K562 (cell line): Measurements from ENCODE around the gene EIF2AK3. TPM values are rescaled to one million over a fixed set of nuclear protein-coding genes. Genes with fewer than 3 reads are reported as not detected.

Experiments
- ATAC-seq: fragments of 200-7000 bp; cut with Tn5 transposase; 3 replicates; pipeline ENCODE4 v1.9.1; 2020; ENCODE audit warnings: moderate library complexity
- BruUV-seq: library from RNA; stranded (reverse); fragments of 400-500 nt; replicated peaks from 2 replicates; lab custom pipeline; 2021; lab: Mats Ljungman, UMichigan
- CTCF ChIA-PET: fragments of 300-600 bp; formaldehyde crosslinking; extraction: SDS; loops from one replicate; lab custom pipeline; 2021; ENCODE audit warnings: low intra/inter-chr PET ratio; lab: Yijun Ruan, JAX
- POLR2A ChIA-PET: fragments of 300-600, 350-650 bp; sonication (Branson Sonifier 250); formaldehyde crosslinking; extraction: SDS; loops from one replicate; lab custom pipeline; 2021; ENCODE audit warnings: antibody characterized with exemption, inconsistent platforms; lab: Yijun Ruan, JAX
- DNase-seq, 4 experiments: peaks; one replicate each; pipeline versions ENCODE4 v3.0.0 to v3.0.0-alpha.2; 2011 to 2018; ENCODE audit warnings: low spot score in 3 of 4, mixed read lengths in 3 of 4; ENCODE audit errors: extremely low read depth in 1 of 4
- FAIRE-seq: peaks from 2 replicates; lab custom pipeline; 2011; peaks lifted over from hg19 to GRCh38; lab: Jason Lieb, UNC
- H2AFZ ChIP-seq: 2 replicates; pipeline ENCODE4 v1.6.0; 2011; ENCODE audit warnings: low read depth, low read length, control low read depth, inconsistent platforms
- H3K27ac ChIP-seq: fragments of 200-600 bp; 3 replicates; pipeline ENCODE4 v1.8.0; 2011; ENCODE audit warnings: low read depth, mild to moderate bottlenecking, control low read depth, inconsistent platforms, low read length, moderate library complexity, mixed read lengths; ENCODE audit errors: extremely low read depth
- H3K27me3 ChIP-seq, 2 experiments: fragments of 300-600 bp in 1 of 2; 2 replicates in 1 of 2; 3 replicates in 1 of 2; pipeline versions ENCODE4 v1.6.0 to v1.8.0; 2011; ENCODE audit warnings: inconsistent platforms in 2 of 2, low read length in 2 of 2, mild to moderate bottlenecking in 1 of 2, mixed read lengths in 1 of 2, moderate library complexity in 1 of 2; ENCODE audit not compliant: control insufficient read depth in 2 of 2, insufficient read depth in 2 of 2
- H3K36me3 ChIP-seq: fragments of 300-600 bp; 3 replicates; pipeline ENCODE4 v1.8.0; 2011; ENCODE audit warnings: mild to moderate bottlenecking, low read length, inconsistent platforms; ENCODE audit not compliant: control insufficient read depth, insufficient read depth
- H3K4me1 ChIP-seq, 2 experiments: fragments of 200-600 bp in 1 of 2; replicated peaks in 1 of 2; 2 replicates in 1 of 2; 3 replicates in 1 of 2; pipeline versions ENCODE4 v1.5.1 to v1.8.0; 2011; ENCODE audit warnings: inconsistent platforms in 2 of 2, low read length in 2 of 2, mild to moderate bottlenecking in 1 of 2, mixed read lengths in 1 of 2, moderate library complexity in 1 of 2; ENCODE audit not compliant: control insufficient read depth in 2 of 2, insufficient read depth in 2 of 2
- H3K4me2 ChIP-seq: 2 replicates; pipeline ENCODE4 v1.6.1; 2011; ENCODE audit warnings: low read length, control low read depth, inconsistent platforms, mixed read lengths; ENCODE audit not compliant: insufficient read depth
- H3K4me3 ChIP-seq: fragments of 200-600 bp; sonication (generic), shearing (Covaris generic); 2 replicates; pipeline ENCODE4 v1.5.1; 2016; ENCODE audit warnings: control low read depth, inconsistent platforms
- H3K79me2 ChIP-seq: fragments of 200-600 bp; 3 replicates; pipeline ENCODE4 v1.8.0; 2011; ENCODE audit warnings: low read length, inconsistent platforms; ENCODE audit not compliant: control insufficient read depth, insufficient read depth
- H3K9ac ChIP-seq, 2 experiments: 2 replicates each; pipeline versions ENCODE4 v1.6.0 to v1.6.1; 2011; ENCODE audit warnings: low read depth in 2 of 2, low read length in 2 of 2, control low read depth in 1 of 2, inconsistent platforms in 1 of 2, mild to moderate bottlenecking in 1 of 2, mixed read lengths in 1 of 2; ENCODE audit not compliant: insufficient read depth in 1 of 2
- H3K9me1 ChIP-seq: one replicate; pipeline ENCODE4 v1.6.0; 2011; ENCODE audit warnings: inconsistent platforms, mild to moderate bottlenecking, low read length, moderate library complexity; ENCODE audit not compliant: control insufficient read depth, insufficient read depth
- H3K9me3 ChIP-seq: replicated peaks from 2 replicates; pipeline ENCODE4 v1.5.1; 2011; ENCODE audit warnings: low read depth, low read length, inconsistent platforms; ENCODE audit not compliant: control insufficient read depth, insufficient read depth
- H4K20me1 ChIP-seq: replicated peaks from 2 replicates; pipeline ENCODE4 v1.6.1; 2011; ENCODE audit warnings: low read length, inconsistent platforms, mixed read lengths; ENCODE audit not compliant: control insufficient read depth, insufficient read depth
- WGBS: fragments of 100-300 bp; shearing (Covaris generic); methylation state at CpG from one replicate; pipeline ENCODE4 v1.1.6; 2016; ENCODE audit warnings: low coverage, mixed read lengths; ENCODE audit not compliant: insufficient coverage; ENCODE audit errors: missing lambda C conversion rate; 5-methylcytosine and 5-hydroxymethylcytosine counted together
- in situ Hi-C: fragments of 300-500 bp; cut with MboI; formaldehyde crosslinking; loops from 4 replicates; pipeline ENCODE4 v1.15.0; 2018; ENCODE audit warnings: inconsistent platforms, mixed read lengths
- intact Hi-C: fragments of 100-400 bp; cut with micrococcal nuclease; formaldehyde crosslinking; loops from 2 replicates; pipeline ENCODE4 v1.14.2; 2022
- polyA plus RNA-seq, 8 experiments: library from polyadenylated mRNA; depleted of rRNA in 4 of 8; stranded (reverse) in 5 of 8; unstranded in 3 of 8; fragments of >200 nt; fragmentation: Nextera tagmentation in 2 of 8; fragmentation: Illumina TruSeq in 1 of 8; extraction: Ambion mirVana in 2 of 8; extraction: Trizol in 1 of 8; gene quantifications; 2 replicates each; pipeline versions ENCODE4 v1.2.1 to v1.2.3, GENCODE V29; 2011 to 2014; ENCODE audit warnings: inconsistent platforms in 1 of 8, missing spikeins in 1 of 8
- total RNA-seq, 7 experiments: library from RNA; depleted of rRNA in 6 of 7; stranded (reverse); fragments of >200 nt in 6 of 7; fragmentation: Illumina TruSeq in 2 of 7; extraction: Trizol in 2 of 7; gene quantifications; 2 replicates each; pipeline versions ENCODE4 v1.2.1 to v1.2.3, GENCODE V29; 2011 to 2021; ENCODE audit warnings: low replicate concordance in 1 of 7
- TF ChIP-seq, protein P1 (sequence below): fragments of 450-650 bp; IDR thresholded peaks from 2 replicates; pipeline ENCODE4 v1.6.1; 2017; ENCODE audit warnings: antibody characterized with exemption, mild to moderate bottlenecking
- TF ChIP-seq, protein P2 (sequence below), 2 experiments: fragments of 450-650 bp; IDR thresholded peaks; 2 replicates each; pipeline ENCODE4 v1.6.1; 2016

Gene EIF2AK3
- total and polyA plus RNA-seq, 9 of the 15 experiments (the other 6 are each of a cell fraction or from before 2014, with no cell fraction given): 1.7 to 11.6 (median 7.4) TPM

- intact Hi-C loops: loop anchor here (5.0 kb wide), 2 partner anchors 36 to 39 kb away; no protein-coding TSS in a partner anchor
- 63% methylated on average over 8 of the region's 8 CpGs for WGBS
- no TSS peak for BruUV-seq
- Histone ChIP-seq H3K4me1 (peaks cover 16 to 22% of the 10 kb centered on the region in 2 experiments; a peak in 4 of 5 replicates), H3K9me1 (no peaks in the 10 kb centered on the region), H3K27me3 (no peaks in the 10 kb centered on the region), H3K36me3 (no peaks in the 10 kb centered on the region), H3K9ac (peak overlapping the region; percentile 90 to 95; a peak in 3 of 4 replicates), H3K4me2 (peak overlapping the region; percentile 100), H3K9me3 (no peaks in the 10 kb centered on the region), H2AFZ (peak overlapping the region; percentile 97), H3K79me2 (peaks cover 45% of the 10 kb centered on the region), H3K27ac (peak overlapping the region; percentile 98), H3K4me3 (peak overlapping the region; percentile 90), H4K20me1 (peaks cover 13% of the 10 kb centered on the region; the same call in 1 of the 2 replicates)
- FAIRE-seq (no peak), DNase-seq (no peak), ATAC-seq (no peak)
- CTCF ChIA-PET: no interaction called here
- in situ Hi-C loops: no loop called here
- TF ChIP-seq, protein P1, sequence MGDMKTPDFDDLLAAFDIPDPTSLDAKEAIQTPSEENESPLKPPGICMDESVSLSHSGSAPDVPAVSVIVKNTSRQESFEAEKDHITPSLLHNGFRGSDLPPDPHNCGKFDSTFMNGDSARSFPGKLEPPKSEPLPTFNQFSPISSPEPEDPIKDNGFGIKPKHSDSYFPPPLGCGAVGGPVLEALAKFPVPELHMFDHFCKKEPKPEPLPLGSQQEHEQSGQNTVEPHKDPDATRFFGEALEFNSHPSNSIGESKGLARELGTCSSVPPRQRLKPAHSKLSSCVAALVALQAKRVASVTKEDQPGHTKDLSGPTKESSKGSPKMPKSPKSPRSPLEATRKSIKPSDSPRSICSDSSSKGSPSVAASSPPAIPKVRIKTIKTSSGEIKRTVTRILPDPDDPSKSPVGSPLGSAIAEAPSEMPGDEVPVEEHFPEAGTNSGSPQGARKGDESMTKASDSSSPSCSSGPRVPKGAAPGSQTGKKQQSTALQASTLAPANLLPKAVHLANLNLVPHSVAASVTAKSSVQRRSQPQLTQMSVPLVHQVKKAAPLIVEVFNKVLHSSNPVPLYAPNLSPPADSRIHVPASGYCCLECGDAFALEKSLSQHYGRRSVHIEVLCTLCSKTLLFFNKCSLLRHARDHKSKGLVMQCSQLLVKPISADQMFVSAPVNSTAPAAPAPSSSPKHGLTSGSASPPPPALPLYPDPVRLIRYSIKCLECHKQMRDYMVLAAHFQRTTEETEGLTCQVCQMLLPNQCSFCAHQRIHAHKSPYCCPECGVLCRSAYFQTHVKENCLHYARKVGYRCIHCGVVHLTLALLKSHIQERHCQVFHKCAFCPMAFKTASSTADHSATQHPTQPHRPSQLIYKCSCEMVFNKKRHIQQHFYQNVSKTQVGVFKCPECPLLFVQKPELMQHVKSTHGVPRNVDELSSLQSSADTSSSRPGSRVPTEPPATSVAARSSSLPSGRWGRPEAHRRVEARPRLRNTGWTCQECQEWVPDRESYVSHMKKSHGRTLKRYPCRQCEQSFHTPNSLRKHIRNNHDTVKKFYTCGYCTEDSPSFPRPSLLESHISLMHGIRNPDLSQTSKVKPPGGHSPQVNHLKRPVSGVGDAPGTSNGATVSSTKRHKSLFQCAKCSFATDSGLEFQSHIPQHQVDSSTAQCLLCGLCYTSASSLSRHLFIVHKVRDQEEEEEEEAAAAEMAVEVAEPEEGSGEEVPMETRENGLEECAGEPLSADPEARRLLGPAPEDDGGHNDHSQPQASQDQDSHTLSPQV: peak; percentile 33; the same call in 1 of the 2 replicates
- TF ChIP-seq, protein P2, sequence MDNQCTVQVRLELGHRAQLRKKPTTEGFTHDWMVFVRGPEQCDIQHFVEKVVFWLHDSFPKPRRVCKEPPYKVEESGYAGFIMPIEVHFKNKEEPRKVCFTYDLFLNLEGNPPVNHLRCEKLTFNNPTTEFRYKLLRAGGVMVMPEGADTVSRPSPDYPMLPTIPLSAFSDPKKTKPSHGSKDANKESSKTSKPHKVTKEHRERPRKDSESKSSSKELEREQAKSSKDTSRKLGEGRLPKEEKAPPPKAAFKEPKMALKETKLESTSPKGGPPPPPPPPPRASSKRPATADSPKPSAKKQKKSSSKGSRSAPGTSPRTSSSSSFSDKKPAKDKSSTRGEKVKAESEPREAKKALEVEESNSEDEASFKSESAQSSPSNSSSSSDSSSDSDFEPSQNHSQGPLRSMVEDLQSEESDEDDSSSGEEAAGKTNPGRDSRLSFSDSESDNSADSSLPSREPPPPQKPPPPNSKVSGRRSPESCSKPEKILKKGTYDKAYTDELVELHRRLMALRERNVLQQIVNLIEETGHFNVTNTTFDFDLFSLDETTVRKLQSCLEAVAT (IDR thresholded peaks at IDR 0.05): no peak
- POLR2A ChIA-PET: interaction anchor here (0.7 to 3.0 kb wide), 15 partner anchors 9 to 259 kb away, joined by 3 to 16 read pairs (median 4); no protein-coding TSS in a partner anchor
These were observed 1.3 kb upstream of the EIF2AK3 start for GRCh38 chr2:88628571-88628939.
